ENCODE data around the gene ITCH. TPM values are rescaled to one million over a fixed set of nuclear protein-coding genes. Genes with fewer than 3 reads are reported as not detected.

ITCH gene
- total RNA-seq, 1 experiment from 2014 or later, result 78.8 TPM

GRCh38 chr20:34549291-34549928 is 186.3 kb downstream of the ITCH start:
- CTCF ChIA-PET, result interaction anchor here (0.7 to 1.3 kb wide), 3 partner anchors 11 to 359 kb away, joined by 3 read pairs; no protein-coding TSS in a partner anchor
- intact Hi-C loops (cut with micrococcal nuclease), result no loop called here
- POLR2A ChIA-PET, result no interaction called here
- Histone ChIP-seq H3K36me3 (ENCODE audit: control insufficient read depth in 1 of 2, insufficient read depth in 2 of 2, low read length in 2 of 2) (no peaks in the 10 kb centered on the region), H3K27me3 (ENCODE audit: insufficient read depth, low read length) (no peaks in the 10 kb centered on the region), H2AFZ (ENCODE audit: low read depth, low read length, poor library complexity, severe bottlenecking) (no peak overlapping the region), H3K27ac (ENCODE audit: low read depth, low read length) (no peak overlapping the region), H3K9me3 (ENCODE audit: control insufficient read depth in 1 of 2, insufficient read depth in 1 of 2, low read depth in 1 of 2, low read length in 2 of 2) (no peaks in the 10 kb centered on the region), H3K79me2 (ENCODE audit: insufficient read depth, low read length) (no peaks in the 10 kb centered on the region), H3K9ac (ENCODE audit: low read length) (no peak overlapping the region), H3K4me3 (replicated peaks in 1 of 2; ENCODE audit: low read depth in 1 of 2, low read length in 2 of 2) (no peak overlapping the region), H3K4me1 (ENCODE audit: control insufficient read depth in 1 of 2, insufficient read depth in 2 of 2, low read length in 2 of 2) (peaks cover 0 to 18% of the 10 kb centered on the region in 2 experiments; a peak in 2 of 4 replicates), H3K4me2 (ENCODE audit: low read length) (no peak overlapping the region), H3K9me2 (ENCODE audit: insufficient read depth) (no peaks in the 10 kb centered on the region), H4K20me1 (ENCODE audit: insufficient read depth) (no peaks in the 10 kb centered on the region)
- peak; percentile 19 for DNase-seq (ENCODE audit: low read depth, low spot score)
- no TSS peak for BruUV-seq (replicated peaks)
- TF ChIP-seq SRF (IDR thresholded peaks at IDR 0.05; ENCODE audit: low read depth) (no peak), EGR1 (IDR thresholded peaks at IDR 0.05; ENCODE audit: low read depth) (no peak), ELF1 (IDR thresholded peaks at IDR 0.05; ENCODE audit: borderline replicate concordance, low read depth) (no peak), REST (IDR thresholded peaks at IDR 0.05; ENCODE audit: low read depth) (no peak), JUND (IDR thresholded peaks at IDR 0.05) (no peak), MAX (IDR thresholded peaks at IDR 0.05) (no peak), EZH2 (IDR thresholded peaks at IDR 0.05) (no peak), ZFX (IDR thresholded peaks at IDR 0.05) (no peak), TCF7L2 (IDR thresholded peaks at IDR 0.05; ENCODE audit: borderline replicate concordance, extremely low read depth, insufficient read depth, insufficient read length) (no peak), ZBTB33 (IDR thresholded peaks at IDR 0.05; ENCODE audit: extremely low read depth, insufficient replicate concordance, low read length) (no peak), EZH2phosphoT487 (IDR thresholded peaks at IDR 0.05; ENCODE audit: borderline replicate concordance) (no peak), CEBPB (IDR thresholded peaks at IDR 0.05; ENCODE audit: low read depth) (no peak), ATF3 (IDR thresholded peaks at IDR 0.05) (no peak), ZNF274 (IDR thresholded peaks at IDR 0.05; ENCODE audit: low read depth, low read length) (no peak), SP1 (IDR thresholded peaks at IDR 0.05; ENCODE audit: low read depth) (no peak), FOSL1 (IDR thresholded peaks at IDR 0.05; ENCODE audit: low read depth) (no peak), YY1 (IDR thresholded peaks at IDR 0.05; ENCODE audit: extremely low read depth, insufficient replicate concordance, low read depth, low read length) (no peak), POLR2AphosphoS5 (IDR thresholded peaks at IDR 0.05; ENCODE audit: low read depth, low read length) (no peak)
- peak; percentile 66 for ATAC-seq
- RAD21 ChIA-PET (ENCODE audit: low non-redundant PET in 1 of 2, low total read pairs in 2 of 2, uncharacterized antibody in 2 of 2, unreplicated experiment in 2 of 2), result no interaction called here
